Measurements from ENCODE around the gene RGS11. TPM values are rescaled to one million over a fixed set of nuclear protein-coding genes. Genes with fewer than 3 reads are reported as not detected.
A peak's percentile ranks its signal among the peaks of the same experiment; 100 is the strongest.

Gene RGS11
- polyA plus RNA-seq, 1 donor: 1.4 TPM

DNA sequence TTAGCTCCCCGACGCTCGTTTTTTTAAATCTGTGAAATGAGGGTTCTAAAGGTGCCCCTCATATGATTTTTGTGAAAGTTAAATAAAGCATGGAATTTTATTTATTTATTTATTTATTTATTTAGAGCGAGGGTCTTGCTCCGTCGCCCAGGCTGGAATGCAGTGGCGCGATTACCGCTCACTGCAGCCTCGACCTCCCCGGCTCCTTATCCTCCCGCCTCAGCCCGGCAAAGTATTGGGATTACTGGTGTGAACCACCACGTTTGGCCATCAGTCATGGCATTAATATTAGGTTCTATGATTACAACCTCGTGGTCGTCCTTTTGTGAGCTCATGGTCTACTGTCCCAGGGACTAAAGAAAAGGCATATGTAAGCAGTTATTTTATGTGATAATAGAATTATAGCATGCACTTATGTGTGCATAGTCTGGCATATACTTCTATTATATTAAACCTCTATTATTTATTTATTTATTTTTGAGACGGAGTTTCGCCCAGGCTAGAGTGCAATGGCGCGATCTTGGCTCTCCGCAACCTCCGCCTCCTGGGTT lies 45.9 kb downstream of the RGS11 start:
- DNase-seq: no peak

- DNase-seq: peak; percentile 90
Observed at GRCh38 chr16:228852-229730, 46.7 kb downstream of the RGS11 start, which contains the start of gene LUC7L. Gene LUC7L (minus strand): TSS chr16:229449. CDS start chr16:229339, 110 bp downstream.

DNA sequence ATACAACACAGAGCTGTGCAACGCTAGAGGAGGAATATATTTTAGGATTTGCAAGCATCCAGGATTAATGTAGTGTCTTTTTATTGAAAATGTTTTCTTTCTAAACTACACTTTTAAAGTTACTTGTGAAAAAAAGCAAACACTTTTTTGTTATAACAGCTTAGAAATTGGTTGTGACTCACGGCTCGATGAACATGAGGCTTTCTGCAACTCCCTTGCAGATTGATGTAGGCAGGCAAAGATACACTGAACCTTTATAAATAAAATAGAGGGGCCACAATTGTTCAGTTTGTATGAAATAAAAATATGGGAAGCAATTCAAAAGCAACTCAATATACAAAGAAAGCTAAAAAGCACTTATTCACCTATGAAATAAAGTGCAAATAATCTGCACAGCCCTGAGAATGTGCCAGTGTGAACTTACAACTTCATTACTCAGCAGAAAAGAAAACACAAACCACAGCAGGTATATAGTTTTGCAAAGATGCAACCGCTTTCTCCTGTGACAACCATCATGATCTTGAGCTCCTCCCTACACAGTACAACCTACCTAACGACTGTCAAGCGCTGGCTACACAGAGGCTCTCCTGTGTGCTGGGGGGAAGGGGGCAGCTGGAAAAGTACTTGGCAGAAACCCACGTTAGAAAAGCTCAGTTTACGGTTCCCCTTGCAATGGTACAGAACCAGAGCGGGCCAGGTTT lies 47.4 kb downstream of the RGS11 start:
- DNase-seq: no peak

DNA sequence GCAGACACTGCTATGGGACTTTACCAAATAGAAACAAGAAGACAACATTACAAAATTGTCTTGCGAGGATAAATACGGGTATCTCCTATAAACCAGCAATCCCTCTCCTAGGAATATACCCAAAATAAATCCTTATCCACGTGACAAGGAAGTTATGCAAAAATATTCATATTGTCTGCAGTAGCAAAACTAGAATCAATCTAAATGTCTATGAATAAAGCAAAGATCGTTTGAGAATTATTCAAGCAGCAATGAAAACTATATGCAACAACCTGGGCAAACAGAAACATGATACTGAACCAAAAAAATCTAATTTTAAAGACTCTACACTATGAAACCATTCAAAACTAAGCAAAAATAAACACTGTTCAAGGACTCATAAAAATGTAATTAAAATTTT lies 55.7 kb downstream of the RGS11 start:
- no peak for DNase-seq

Other genes starting within 250 kb of the RGS11 start
- 14.3 TPM for gene POLR3K, start 222.3 kb downstream of the RGS11 start, polyA plus RNA-seq (ENCODE audit: insufficient read length)
- gene SNRNP25, start 222.1 kb downstream of the RGS11 start, polyA plus RNA-seq (ENCODE audit: insufficient read length): 40.6 TPM
- 26.3 TPM for gene RHBDF1, start 203.3 kb downstream of the RGS11 start, polyA plus RNA-seq (ENCODE audit: insufficient read length)
- gene MPG, start 197.7 kb downstream of the RGS11 start, polyA plus RNA-seq (ENCODE audit: insufficient read length): 14.2 TPM
- gene NPRL3, start 137.3 kb downstream of the RGS11 start, polyA plus RNA-seq (ENCODE audit: insufficient read length): 33.5 TPM
- gene HBZ, start 123.3 kb downstream of the RGS11 start, polyA plus RNA-seq (ENCODE audit: insufficient read length): 0.30 TPM
- gene HBM, start 110.0 kb downstream of the RGS11 start, polyA plus RNA-seq (ENCODE audit: insufficient read length): 1.8 TPM
- 570 TPM for gene HBA2, start 103.1 kb downstream of the RGS11 start, polyA plus RNA-seq (ENCODE audit: insufficient read length)
- gene HBA1, start 99.3 kb downstream of the RGS11 start, polyA plus RNA-seq (ENCODE audit: insufficient read length): 394 TPM
- gene HBQ1, start 95.5 kb downstream of the RGS11 start, polyA plus RNA-seq (ENCODE audit: insufficient read length): not detected
- gene LUC7L, start 46.5 kb downstream of the RGS11 start, polyA plus RNA-seq (ENCODE audit: insufficient read length): 168 TPM
- 74.8 TPM for gene FAM234A, start 41.1 kb downstream of the RGS11 start, polyA plus RNA-seq (ENCODE audit: insufficient read length)
- gene ARHGDIG, start 4.6 kb upstream of the RGS11 start, polyA plus RNA-seq (ENCODE audit: insufficient read length): 3.6 TPM
- gene PDIA2, start 7.2 kb upstream of the RGS11 start, polyA plus RNA-seq (ENCODE audit: insufficient read length): 2.4 TPM
- gene AXIN1, start 76.8 kb upstream of the RGS11 start, polyA plus RNA-seq (ENCODE audit: insufficient read length): 14.7 TPM
- gene MRPL28, start 94.6 kb upstream of the RGS11 start, polyA plus RNA-seq (ENCODE audit: insufficient read length): 52.8 TPM
- 56.1 TPM for gene PGAP6, start 106.0 kb upstream of the RGS11 start, polyA plus RNA-seq (ENCODE audit: insufficient read length)
- gene NME4, start 121.3 kb upstream of the RGS11 start, polyA plus RNA-seq (ENCODE audit: insufficient read length): 106 TPM
- gene DECR2, start 125.9 kb upstream of the RGS11 start, polyA plus RNA-seq (ENCODE audit: insufficient read length): 20.1 TPM
- 127 TPM for gene RAB11FIP3, start 149.7 kb upstream of the RGS11 start, polyA plus RNA-seq (ENCODE audit: insufficient read length)